Activated CD4-positive, alpha-beta T cell treated with anti-CD3 and anti-CD28 coated beads for 24 hours (primary cell): ENCODE measurements around the gene RTP2.

ENCODE experiments used
- DNase-seq, 2 donors: peaks; one replicate each; pipeline ENCODE4 v3.0.0-alpha.2; 2020; ENCODE audit warnings: low read depth in 2 of 2

Gene RTP2

DNA sequence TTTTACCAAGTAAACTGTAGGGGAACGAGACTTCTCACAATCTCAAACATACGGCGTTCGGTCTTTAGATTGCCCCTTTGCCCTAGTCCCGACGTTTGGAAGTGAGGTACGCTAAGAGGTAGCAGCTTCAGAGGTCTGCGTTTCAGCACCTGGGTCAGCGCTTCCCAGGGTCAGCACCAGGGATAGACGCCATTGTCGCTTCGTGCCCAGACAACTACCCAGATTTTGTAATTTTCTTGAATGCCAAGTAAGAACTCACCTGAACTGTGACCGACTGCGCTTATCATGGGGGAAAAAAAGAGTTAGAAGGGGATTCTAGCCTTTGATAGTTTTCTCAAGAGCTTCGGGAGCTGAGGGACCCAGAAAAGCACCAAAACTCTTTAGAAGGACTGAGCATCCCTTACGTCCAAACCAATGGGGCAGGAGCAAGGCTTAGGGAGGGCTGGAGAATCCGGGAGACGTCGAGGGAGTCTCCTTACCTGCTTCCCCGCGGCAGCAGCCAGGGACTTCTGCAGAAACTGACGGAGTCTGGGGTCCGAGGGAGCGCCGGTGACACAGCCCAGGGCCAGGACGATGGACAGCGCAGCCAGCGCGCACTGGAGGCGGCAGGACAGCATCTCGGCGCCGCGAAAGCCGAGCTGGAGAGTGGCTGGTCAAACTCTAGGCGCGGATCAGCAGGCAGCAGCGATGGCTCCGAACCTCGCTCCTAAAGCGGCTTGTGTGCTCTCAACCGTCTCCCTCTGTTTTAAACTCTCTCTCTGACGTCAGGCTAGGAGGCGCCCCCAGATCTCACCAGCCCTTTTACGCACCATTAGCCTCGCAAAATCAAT, 32.5 kb downstream of the RTP2 start, which contains the start of gene SST:
TSS of gene SST (minus strand) at position 720 of the 830 bp plus-strand sequence. CDS start at position 617, 103 bp downstream.
- no peak for DNase-seq

DNA sequence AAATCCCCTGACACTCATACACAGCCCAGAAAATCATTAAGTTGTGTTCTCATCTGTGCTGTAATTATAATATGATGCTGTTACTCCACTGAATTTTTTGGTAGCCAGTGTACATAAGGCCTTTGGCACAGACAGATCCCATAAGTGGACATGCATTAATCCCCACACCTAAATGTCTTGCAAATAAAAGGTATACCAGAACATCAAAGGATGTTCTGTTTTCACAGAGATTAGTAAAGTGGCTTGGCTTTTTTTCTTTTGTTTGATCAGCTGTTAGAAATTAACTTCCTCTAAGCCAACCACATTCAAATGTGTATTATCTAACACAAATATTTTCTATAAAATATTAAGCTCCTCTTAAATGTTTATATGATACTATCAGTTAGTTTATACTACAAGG, 34.8 kb downstream of the RTP2 start:
- DNase-seq: no peak

DNA sequence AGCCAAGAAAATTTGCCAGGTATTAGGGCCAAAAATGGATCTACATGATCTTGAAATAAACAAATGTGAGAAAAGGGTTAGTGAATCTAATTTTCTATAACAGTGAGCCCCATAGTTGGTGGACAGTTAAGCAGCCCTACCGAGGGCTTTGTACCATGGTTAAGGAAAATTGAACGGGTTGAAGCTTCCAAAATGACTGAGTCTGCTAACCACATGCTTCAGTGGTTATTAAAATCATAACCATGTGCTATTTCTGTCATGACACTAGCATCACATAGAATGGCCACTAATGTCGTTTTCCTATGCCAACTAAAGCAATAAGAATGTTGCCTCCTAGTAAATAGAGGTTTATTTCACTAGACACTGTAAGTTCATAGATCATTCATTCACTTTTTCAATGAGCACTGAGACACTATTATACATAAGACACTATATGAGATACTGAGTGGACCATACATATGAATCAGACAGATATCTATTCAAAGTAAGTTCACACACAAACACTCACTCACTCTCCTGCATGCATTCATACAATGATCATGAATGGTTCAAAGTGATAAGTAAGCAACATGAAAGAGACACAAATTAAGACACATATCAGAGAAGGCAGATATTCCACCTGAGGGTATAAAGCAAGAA, 36.5 kb downstream of the RTP2 start:
- DNase-seq: no peak

DNA sequence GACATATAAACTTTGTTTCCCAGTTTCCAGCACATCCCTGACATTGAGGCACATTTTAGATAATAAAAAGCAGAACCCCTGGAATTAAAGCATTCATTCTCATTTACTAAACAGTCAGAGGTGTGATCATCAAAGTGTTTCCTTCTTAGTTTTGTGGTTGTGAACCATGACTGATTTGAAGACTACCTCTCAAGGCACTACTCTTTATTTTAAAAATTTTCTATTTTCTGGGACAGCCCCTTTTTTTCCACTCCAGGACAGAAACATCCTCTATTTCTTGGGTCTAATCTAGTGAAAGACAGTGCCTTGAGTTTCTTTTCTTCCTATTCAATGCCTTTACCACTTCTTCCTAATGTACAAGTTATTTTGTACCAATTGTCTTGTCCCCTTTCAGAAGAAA, 37.3 kb downstream of the RTP2 start:
- DNase-seq: no peak

DNA sequence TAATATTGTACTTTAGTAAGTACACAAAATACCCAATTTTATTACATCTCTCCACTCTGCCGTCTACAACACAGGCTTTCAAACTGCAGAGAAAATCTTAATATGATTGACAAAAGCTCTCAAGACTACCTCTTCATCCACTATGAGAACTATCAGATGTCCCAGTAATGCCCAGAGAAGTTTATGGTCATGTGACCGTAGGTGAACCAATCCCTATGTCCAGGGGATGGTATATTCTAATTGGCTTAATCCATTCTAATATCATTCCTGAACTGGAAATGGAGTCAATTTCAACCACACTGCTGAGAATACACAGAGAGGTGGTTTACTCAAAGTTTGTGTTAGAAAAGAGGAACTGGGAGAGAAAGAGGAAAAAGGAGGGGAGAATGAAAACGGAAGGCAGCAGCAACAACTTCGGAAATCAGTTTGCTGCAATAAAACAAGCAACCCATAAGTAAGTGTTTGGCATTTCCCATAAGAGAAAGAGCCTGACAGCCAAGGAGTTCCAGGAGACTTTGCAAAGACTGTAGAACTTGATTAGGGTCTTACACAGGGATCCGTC, 39.4 kb downstream of the RTP2 start:
- DNase-seq: no peak

DNA sequence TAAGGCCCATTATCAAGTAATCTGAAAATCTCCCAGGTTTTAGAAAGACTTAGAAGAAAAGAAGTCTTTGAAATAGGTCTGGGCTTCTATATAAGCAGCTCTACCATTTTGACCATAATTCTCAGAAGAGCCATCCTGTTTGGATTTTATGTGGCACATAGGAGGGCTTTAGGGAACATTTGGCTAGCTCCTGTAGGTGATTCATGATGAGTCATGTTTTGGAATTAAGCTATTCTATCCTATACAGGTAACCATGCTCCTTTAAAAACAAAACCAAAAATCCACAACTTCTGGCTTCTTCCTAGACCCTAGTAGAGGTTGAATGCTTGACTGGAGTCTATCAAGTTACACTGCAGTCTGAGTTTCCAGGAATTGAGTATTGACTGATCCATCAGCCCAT, 41.1 kb downstream of the RTP2 start:
- DNase-seq: no peak

DNA sequence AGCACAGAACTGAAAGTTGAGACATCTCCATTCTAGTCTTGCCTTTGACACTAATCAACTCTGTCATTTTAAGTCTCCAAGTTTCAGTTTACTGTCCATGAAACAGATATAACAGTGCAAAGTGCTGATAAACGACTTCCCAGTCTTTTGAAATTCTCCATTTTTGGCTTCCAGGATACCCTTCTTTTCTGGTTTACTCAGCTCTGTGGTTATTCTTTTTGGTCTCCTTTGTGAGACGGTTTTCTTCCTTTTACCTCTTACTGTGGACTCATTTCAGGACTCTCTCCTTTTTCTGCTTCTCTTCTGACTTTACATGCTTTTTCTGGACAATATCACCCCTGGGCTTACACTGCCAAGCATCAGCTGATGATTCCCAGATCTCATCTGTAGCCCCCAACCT, 51.1 kb downstream of the RTP2 start:
- DNase-seq: no peak
